ENCODE measurements around the gene TNF. TPM values are rescaled to one million over a fixed set of nuclear protein-coding genes. Genes with fewer than 3 reads are reported as not detected.

Gene TNF
- polyA plus RNA-seq, 3 donors = 7.1 to 13.7 (median 9.6) TPM

DNA sequence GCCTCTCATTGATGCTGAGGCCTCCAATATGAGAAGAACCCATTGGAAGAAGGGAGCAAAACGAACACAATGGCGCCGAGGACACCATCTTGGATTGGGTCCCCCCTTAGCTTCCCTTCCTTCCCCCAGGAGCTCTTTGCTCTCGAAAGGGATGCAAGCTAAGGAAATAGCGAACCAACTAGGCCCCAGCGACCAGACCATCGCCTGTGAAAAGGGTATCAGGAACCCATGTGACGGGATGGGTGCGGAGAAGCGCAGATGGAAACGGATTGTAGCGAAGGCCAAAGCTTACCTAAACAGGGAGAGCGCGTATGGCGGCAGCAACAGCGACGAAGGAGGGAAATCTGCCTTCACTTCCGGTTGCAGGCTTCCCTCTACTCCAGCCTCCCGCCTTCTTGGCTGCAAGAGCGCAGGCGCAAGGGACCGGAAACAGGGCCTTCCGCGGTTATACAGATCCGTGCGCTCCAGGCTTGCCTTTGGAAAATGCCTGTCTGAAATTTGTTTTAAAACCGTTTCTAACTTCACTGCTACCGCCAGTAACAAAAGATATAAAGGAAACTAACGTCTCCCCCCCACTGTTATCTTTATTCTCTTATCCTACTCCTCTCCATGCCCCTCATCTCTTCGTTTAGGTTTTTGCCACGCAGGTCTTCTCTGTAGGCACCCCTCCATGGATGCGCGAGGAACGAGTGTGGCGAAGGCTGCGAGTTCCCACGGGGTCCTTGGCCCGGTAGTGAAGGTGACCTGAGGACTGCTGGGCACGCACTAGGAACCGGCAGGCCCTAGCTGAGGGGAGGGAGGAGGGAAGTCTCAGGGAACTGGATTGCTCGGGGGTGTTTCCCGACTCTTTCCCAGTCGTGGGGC is 33.5 kb upstream of the TNF start, which contains the start of gene DDX39B:
Gene DDX39B, minus strand, starts transcription at position 346 of the 864 bp plus-strand sequence. CDS start 1,471 bp downstream, outside the sequence.
- peaks cover 65% of the 10 kb centered on the region for H3K79me2 ChIP-seq (ENCODE audit: insufficient read depth, low read length)
- peak within 1 kb of the TSS; percentile 86 for H2AFZ ChIP-seq (ENCODE audit: insufficient read depth, low read depth, low read length, poor library complexity, severe bottlenecking)
- H3K4me1 ChIP-seq (ENCODE audit: control insufficient read depth in 1 of 2, insufficient read depth in 2 of 2, low read length in 2 of 2) = peaks cover 34 to 45% of the 10 kb centered on the region in 2 donors
- no peaks in the 10 kb centered on the region for H3K9me3 ChIP-seq (replicated peaks in 1 of 2; ENCODE audit: control insufficient read depth in 1 of 2, insufficient read depth in 1 of 2, low read length in 2 of 2)
- TF ChIP-seq CTCF (IDR thresholded peaks at IDR 0.05) = no peak
- peak within 1 kb of the TSS; percentile 90 for H3K9ac ChIP-seq (ENCODE audit: insufficient read depth, low read length, poor library complexity, severe bottlenecking)
- peaks cover 42% of the 10 kb centered on the region for H4K20me1 ChIP-seq (ENCODE audit: insufficient read depth, low read length)
- Mint-ChIP-seq H3K27ac (peak within 1 kb of the TSS; percentile 98 to 100 (median 99)), H3K4me1 (peaks cover 40% of the 10 kb centered on the region), H3K36me3 (peaks cover 30 to 36% of the 10 kb centered on the region in 2 donors), H3K4me3 (peak within 1 kb of the TSS; percentile 95 to 96), H3K9me3 (peaks cover 0 to 2% (median 0%) of the 10 kb centered on the region in 7 donors), H3K27me3 (ENCODE audit: low read depth in 3 of 3) (no peaks in the 10 kb centered on the region)
- peak; percentile 96 to 98 (median 97) for DNase-seq
- H3K4me2 ChIP-seq (replicated peaks; ENCODE audit: extremely low read depth, low read length, poor library complexity, severe bottlenecking) = peak within 1 kb of the TSS; percentile 97
- peaks cover 33 to 35% of the 10 kb centered on the region in 2 donors for H3K36me3 ChIP-seq (replicated peaks in 1 of 2; ENCODE audit: control insufficient read depth in 1 of 2, insufficient read depth in 2 of 2, low read length in 2 of 2)
- H3K4me3 ChIP-seq (replicated peaks in 1 of 3; ENCODE audit: low read depth in 2 of 3, low read length in 3 of 3) = peak within 1 kb of the TSS; percentile 63 to 95 (median 85)
- intact Hi-C loops (cut with micrococcal nuclease) = loop anchor here (5.0 to 10.0 kb wide), 7 partner anchors 45 to 413 kb away; partner anchors contain the start of genes MICB (in 2 of the 2), CLIC1 (in 1 of the 2), CSNK2B (in 1 of the 2) and LY6G5B (in 1 of the 2)
- H3K27ac ChIP-seq (ENCODE audit: low read depth in 1 of 2, low read length in 2 of 2) = peak within 1 kb of the TSS; percentile 96 to 97
- H3K27me3 ChIP-seq (ENCODE audit: control insufficient read depth in 2 of 2, insufficient read depth in 2 of 2, low read length in 2 of 2) = no peaks in the 10 kb centered on the region
- WGBS (ENCODE audit: insufficient coverage) = under 1% methylated on average over 34 of the region's 43 CpGs

DNA sequence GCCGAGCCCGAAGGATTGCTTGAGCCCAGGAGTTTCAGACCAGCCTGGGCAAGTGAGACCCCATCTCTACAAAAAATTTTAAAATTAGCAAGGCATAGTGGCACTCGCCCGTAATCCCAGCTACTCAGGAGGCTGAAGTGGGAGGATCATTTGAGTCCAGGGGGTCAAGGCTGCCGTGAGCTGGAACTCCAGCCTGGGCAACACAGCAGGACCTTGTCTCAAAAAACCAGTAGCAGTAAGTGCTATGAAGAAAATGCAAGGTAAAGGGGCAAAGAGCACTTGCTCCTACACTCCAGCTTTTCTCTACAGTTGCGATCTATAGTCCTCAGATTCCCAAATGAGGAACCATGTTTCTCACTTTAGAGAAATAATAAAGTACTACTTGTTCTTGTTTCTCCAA is 31.7 kb upstream of the TNF start:
- Histone ChIP-seq H3K4me2 (replicated peaks; ENCODE audit: extremely low read depth, low read length, poor library complexity, severe bottlenecking) (no peak overlapping the region), H4K20me1 (ENCODE audit: insufficient read depth, low read length) (peaks cover 24% of the 10 kb centered on the region), H3K4me3 (replicated peaks in 1 of 3; ENCODE audit: low read depth in 2 of 3, low read length in 3 of 3) (no peak overlapping the region), H3K4me1 (ENCODE audit: control insufficient read depth in 1 of 2, insufficient read depth in 2 of 2, low read length in 2 of 2) (peaks cover 49 to 60% of the 10 kb centered on the region in 2 donors), H3K79me2 (ENCODE audit: insufficient read depth, low read length) (peaks cover 61% of the 10 kb centered on the region), H3K36me3 (replicated peaks in 1 of 2; ENCODE audit: control insufficient read depth in 1 of 2, insufficient read depth in 2 of 2, low read length in 2 of 2) (peaks cover 16 to 18% of the 10 kb centered on the region in 2 donors), H3K27me3 (ENCODE audit: control insufficient read depth in 2 of 2, insufficient read depth in 2 of 2, low read length in 2 of 2) (no peaks in the 10 kb centered on the region), H3K9ac (ENCODE audit: insufficient read depth, low read length, poor library complexity, severe bottlenecking) (no peak overlapping the region), H3K9me3 (replicated peaks in 1 of 2; ENCODE audit: control insufficient read depth in 1 of 2, insufficient read depth in 1 of 2, low read length in 2 of 2) (no peaks in the 10 kb centered on the region), H3K27ac (ENCODE audit: low read depth in 1 of 2, low read length in 2 of 2) (no peak overlapping the region), H2AFZ (ENCODE audit: insufficient read depth, low read depth, low read length, poor library complexity, severe bottlenecking) (no peak overlapping the region)
- DNase-seq = no peak
- intact Hi-C loops (cut with micrococcal nuclease) = loop anchor here (5.0 to 10.0 kb wide), 7 partner anchors 46 to 411 kb away; partner anchors contain the start of genes MICB (in 2 of the 2), CLIC1 (in 1 of the 2), CSNK2B (in 1 of the 2) and LY6G5B (in 1 of the 2)
- 90% methylated on average over 2 of the region's 6 CpGs for WGBS (ENCODE audit: insufficient coverage)
- Mint-ChIP-seq H3K36me3 (peaks cover 19% of the 10 kb centered on the region in 2 donors), H3K9me3 (peaks cover 0 to 2% (median 0%) of the 10 kb centered on the region in 7 donors), H3K27me3 (ENCODE audit: low read depth in 3 of 3) (no peaks in the 10 kb centered on the region), H3K27ac (peak overlapping the region in 3 of 7 donors; percentile 32 to 72 (median 38)), H3K4me3 (no peak overlapping the region), H3K4me1 (peaks cover 56% of the 10 kb centered on the region)
- no peak for TF ChIP-seq CTCF (IDR thresholded peaks at IDR 0.05)
